HG02678 (cell line): ENCODE measurements around the gene ERN1.
A peak's percentile ranks its signal among the peaks of the same experiment; 100 is the strongest.

Experiments
- ATAC-seq: cut with Tn5 transposase; IDR thresholded peaks from one replicate; pipeline ENCODE4 v1.9.1; 2021; ENCODE audit warnings: mild to moderate bottlenecking, moderate library complexity; ENCODE audit not compliant: unreplicated experiment

Gene ERN1

DNA sequence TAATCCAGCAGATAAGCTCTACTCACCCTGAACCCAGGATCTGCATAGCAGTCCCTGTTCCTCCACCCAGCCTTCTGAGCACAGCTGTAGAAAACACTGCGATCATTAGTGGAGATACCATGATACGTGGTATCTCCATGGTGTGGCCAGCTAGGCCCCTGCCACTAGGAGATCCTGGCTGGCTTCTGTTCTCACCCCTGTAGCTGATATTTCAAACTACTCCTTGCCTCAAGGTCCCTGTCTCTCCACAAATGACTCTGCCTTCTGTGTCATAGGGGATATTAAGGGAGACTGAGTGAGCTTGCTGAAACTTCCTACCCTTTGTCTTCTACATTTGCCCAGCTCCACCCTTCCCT is 44.3 kb downstream of the ERN1 start:
- ATAC-seq: no peak

DNA sequence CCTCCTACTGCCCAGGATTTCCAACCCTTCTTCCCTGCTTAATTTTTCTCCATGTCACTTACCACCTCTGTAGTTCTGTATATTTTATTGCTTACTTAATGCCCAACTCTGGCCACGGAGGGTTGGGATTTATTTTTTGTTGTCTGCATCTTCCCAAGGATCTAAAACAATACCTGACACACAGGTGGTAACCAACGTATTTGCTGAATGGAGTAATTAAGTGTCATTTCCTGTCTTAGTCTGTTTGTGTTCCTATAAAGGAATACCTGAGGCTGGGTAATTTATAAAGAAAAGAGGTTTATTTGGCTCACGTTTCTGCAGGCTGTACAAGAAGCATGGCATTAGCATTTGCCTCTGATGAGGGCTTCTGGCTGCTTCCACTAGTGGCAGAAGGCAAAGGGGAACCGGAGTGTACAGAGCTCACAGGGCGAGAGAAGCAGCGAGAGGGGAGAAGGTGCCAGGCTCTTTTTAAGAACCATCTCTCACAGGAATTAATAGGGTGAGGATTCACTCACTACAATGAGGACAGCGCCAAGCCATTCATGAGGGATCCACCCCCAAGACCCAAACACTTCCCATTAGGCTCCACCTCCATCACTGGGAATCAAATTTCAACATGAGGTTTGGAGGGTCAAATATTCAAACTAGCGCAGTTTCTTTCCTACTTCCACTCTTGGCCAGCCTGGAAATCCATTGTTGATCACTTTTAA is 44.8 kb downstream of the ERN1 start:
- ATAC-seq: no peak

DNA sequence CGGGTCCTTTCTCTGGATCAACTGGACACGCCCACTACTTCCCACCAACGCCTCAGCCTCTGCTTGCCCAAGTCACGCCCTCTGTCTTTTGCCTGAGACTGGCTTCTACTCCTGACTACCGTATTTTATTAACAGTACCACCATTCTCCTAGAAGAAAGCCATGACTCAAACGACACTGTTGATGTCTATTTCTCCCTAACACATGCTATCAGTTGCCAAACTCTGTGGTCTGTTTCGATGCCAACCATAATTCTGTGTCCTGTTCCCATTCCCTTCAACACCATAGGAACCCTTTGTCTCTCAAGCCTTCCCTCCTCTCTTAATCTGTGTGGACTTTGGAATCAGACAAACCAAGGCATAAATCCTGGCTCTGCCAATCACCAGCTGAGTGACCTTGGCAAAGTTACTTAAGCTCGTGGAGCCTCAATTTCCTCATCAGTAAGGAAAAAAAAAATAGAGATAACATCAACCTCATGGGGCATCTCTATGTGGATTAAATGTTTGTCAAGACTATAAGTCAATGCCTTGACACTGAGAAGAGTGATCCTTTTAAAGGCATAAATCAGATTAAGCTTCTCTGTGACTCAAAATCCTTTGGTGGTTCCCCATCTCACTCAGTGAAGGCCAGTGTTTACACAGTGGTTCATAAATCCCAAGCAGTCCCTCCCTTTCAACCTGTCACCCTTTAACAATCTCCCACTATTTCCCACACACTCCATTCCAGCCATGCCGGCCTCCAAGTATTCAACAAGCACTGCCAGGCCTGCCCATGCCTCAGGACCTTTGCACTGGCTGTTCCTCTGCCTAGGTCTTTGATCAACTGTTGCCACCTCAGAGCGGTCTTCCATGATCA is 45.6 kb downstream of the ERN1 start:
- ATAC-seq: no peak

GRCh38 chr17:64083563-64084085 is 46.3 kb downstream of the ERN1 start:
- ATAC-seq: no peak

DNA sequence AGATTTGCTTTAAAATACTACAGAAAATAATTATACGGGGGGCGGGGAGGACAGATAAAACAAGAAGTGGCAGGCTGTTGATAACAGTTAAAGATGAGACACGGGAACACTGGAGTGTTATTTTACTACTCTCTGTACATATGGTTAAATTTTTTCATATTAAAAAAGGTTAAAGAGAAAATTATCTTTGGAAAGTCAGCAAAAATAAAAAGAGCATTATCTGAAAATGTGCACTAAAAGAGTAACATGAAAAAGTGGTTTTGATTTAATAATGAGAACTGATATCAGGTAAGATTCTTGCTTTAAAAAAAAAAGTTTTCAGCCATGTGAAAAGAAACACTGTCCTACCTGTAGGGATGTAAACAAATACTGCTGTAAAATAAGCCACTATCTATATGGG is 46.9 kb downstream of the ERN1 start:
- ATAC-seq: no peak

DNA sequence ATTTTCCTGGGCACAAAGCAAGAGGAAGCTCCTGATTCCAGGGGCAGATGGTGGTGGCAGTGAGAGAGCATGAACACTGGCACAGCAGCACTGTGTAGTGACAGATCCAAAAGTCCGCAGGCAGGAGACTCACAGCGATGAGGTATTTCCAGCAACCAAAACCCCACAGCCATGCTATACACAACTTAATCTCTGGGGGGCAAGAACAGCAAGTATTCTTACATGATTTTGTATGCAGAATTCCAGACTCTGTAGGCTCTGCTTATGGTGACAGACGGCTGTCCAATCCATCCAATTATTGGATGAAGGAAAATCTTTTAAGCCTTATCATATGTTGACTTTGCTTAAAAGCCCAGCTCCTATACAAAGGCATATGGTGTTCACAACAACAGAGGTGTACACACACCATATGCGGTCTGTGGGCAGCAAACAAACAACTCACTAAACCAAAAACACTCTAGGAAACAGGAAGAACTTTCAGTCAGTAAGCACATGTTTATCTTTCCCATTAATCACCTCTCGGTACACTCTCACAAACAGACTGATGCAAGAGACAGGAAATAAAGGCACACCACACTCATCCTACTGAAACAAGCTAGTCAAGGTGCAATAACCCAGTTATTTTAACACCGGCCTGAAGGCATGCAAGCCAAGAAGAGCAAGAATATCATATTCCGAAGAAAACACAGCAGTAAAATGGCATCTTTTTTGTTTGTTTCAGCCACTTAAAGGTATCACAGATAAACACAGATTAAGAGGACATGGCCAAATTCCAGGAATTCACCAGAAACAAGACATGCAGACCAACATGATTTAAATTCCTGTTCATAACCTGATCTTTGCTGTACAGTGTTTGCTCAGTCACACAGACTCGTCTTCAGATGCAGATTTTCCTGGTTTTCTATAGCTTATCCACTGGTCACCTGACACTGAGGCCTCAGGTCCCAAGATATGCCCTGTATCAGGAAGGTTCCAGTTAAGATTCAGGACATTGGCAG is 47.8 kb downstream of the ERN1 start:
- no peak for ATAC-seq

DNA sequence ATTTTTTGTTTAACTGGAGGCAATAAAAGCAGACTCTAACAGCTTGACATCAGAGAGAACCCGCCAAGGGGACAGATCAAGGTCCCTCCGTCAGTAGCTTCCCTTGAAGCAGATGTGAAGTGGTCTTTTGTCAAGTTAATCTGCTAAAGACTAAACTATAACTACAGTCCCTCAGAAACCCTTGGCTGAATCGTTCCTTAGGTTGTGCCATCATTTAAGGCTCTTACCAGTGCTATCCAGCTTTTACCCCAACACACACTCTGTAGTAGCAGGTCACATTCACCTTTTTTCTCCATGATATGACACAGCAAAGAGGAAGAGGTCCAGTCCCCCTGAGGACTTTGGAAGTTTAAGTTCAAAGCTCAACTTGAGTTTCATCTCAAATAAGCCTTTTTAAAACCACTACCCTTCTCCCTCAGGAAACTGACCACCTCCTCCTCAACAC is 49.7 kb downstream of the ERN1 start:
- no peak for ATAC-seq

DNA sequence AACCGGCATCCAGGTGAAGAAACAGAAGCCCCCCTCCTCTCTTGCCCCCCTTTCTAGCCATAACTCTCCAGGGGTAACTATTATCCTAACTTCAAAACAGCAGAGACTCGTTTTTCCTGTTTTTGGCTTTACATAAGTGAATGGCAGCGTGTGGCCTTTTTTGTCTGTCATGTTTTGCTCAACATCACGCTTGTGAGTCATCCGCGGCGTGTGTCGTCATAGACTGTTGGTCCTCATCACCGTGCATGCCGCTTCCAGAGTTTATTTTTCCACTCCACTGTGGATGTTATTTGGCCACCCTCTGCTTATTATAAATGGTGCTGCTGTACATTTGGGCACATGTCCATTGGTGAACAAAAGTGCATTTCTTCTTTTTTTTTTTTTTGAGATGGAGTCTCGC is 52.6 kb downstream of the ERN1 start:
- ATAC-seq: no peak

GRCh38 chr17:64075913-64076312 is 54.0 kb downstream of the ERN1 start:
- peak; percentile 50 for ATAC-seq

- no peak for ATAC-seq
Measured at GRCh38 chr17:64074704-64075426, 55.1 kb downstream of the ERN1 start.

- ATAC-seq: peak; percentile 82
Measured at GRCh38 chr17:64073771-64074703, 55.9 kb downstream of the ERN1 start.

DNA sequence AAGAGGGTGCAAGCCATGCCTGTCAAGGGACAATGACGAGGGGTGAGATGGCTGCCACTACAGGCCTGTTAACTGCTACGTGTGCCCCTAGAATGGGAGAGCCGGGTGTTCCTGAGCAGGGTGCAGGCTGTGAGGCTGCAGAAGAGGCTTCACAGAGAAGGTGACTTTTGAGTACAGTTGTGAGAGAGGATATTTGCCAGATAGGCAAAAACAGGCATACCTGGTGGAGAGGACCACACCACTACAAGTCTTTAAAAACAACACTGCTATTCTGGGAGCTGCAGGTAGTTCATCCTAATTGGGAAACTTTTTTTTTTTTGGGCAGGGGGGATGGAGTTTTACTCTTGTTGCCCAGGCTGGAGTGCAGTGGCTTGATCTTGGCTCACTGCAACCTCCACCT is 58.8 kb downstream of the ERN1 start:
- ATAC-seq: no peak

GRCh38 chr17:64070213-64070612 is 59.7 kb downstream of the ERN1 start:
- no peak for ATAC-seq

DNA sequence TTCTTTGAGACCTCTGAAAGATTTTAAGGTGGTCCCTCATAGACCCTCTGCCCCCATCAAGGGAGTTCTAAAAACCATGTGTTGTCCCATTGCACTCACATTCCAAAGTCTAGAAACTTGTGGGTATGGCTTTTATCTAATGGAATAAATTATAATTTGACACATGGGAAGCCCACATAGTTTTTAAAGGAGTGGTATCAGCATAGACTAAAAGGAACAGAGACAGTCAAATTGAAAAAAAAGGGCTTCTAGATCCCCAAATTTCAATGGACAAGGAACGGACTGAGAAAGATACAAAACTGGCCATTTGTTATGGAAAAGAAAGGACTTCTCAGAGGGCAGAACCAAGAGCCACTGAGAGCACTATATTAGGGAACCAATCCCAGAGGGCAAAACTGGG is 60.8 kb downstream of the ERN1 start:
- no peak for ATAC-seq

DNA sequence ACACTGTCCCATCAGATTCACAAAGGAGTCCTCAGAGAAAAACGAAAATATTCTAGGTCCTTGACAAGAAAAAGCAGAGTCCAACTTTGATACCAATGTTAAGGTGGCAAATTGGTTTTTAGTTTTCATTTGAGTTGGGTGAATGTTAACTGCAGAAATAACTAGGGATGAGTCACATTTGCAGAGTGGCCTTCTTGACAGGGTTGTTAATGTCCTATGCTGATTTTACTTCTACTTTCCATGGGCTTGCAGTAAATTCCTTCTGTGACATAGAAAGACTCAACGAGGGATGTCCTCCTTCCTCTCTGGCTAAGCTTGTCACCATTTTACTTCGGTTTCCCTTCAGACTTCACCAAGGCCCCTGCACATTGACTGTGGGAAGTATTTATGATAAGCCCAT is 62.3 kb downstream of the ERN1 start:
- ATAC-seq: no peak

GRCh38 chr17:64066716-64067115 is 63.2 kb downstream of the ERN1 start:
- ATAC-seq: no peak

DNA sequence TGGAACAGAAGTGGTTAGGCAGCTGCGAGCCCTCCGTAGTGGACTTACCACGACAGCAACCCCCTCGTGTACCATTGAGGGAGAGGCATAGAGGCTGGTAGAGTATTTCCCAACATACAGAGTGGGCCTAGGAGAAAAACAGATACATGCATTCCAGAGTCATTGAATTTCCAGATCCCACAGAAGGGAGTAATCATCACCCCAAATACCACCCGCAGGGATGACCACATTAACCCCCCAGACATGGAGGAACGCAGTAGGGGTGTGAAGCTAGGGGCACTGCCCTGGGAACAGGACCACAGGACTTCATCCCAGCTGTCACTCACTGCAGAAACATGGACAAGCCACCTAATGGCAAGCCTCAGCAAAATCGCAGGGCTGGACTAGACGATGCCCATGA is 64.8 kb downstream of the ERN1 start:
- ATAC-seq: no peak

DNA sequence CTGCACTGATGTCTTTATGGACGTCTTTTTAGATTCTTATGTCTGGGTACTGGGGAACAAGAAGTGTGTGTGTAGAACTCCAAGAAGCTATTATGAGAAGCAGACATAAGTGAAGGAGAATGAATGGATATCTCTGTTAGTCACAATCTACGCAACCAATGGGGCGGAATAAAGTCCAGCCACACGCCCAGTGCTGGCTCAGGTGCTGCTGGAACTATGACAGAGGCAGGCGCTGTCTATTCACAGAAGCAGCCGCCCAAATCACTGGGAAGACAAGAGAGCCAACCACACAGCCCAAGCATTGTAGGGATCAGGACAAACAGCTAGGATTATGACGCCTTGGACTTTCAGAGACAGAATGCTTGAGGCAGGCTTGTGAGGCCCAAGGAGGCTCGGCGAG is 65.6 kb downstream of the ERN1 start:
- no peak for ATAC-seq

DNA sequence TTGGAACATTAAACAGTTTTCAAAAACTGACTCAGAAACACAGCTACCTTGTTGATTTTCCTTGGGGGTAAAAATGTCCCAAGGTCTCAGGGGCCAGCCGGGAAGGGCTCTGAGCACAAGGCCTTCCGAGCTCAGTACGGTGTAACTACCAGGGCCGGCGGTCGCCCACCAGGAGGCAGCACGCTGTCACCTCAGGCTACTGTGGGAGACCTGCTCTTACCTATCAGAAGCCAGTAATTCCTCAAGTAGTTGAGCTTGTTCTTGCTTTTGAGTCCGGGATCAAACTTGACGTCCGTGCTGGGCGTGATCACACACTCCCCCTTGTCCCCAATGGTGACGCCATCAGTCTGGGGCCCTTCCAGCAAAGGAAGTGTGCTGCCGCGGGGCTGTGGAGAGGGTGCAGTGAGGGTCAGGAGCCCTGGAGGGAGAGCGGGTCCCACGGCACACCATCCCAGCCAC is 66.1 kb downstream of the ERN1 start:
- no peak for ATAC-seq
